ENCODE results near the gene CAMTA1.

Gene CAMTA1

GRCh38 chr1:7424352-7424890, 639.2 kb downstream of the CAMTA1 start (continued):
- TF ChIP-seq, protein P1, sequence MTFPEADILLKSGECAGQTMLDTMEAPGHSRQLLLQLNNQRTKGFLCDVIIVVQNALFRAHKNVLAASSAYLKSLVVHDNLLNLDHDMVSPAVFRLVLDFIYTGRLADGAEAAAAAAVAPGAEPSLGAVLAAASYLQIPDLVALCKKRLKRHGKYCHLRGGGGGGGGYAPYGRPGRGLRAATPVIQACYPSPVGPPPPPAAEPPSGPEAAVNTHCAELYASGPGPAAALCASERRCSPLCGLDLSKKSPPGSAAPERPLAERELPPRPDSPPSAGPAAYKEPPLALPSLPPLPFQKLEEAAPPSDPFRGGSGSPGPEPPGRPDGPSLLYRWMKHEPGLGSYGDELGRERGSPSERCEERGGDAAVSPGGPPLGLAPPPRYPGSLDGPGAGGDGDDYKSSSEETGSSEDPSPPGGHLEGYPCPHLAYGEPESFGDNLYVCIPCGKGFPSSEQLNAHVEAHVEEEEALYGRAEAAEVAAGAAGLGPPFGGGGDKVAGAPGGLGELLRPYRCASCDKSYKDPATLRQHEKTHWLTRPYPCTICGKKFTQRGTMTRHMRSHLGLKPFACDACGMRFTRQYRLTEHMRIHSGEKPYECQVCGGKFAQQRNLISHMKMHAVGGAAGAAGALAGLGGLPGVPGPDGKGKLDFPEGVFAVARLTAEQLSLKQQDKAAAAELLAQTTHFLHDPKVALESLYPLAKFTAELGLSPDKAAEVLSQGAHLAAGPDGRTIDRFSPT (tag by site-specific recombination; IDR thresholded peaks at IDR 0.05), result no peak
- TF ChIP-seq, protein P2, sequence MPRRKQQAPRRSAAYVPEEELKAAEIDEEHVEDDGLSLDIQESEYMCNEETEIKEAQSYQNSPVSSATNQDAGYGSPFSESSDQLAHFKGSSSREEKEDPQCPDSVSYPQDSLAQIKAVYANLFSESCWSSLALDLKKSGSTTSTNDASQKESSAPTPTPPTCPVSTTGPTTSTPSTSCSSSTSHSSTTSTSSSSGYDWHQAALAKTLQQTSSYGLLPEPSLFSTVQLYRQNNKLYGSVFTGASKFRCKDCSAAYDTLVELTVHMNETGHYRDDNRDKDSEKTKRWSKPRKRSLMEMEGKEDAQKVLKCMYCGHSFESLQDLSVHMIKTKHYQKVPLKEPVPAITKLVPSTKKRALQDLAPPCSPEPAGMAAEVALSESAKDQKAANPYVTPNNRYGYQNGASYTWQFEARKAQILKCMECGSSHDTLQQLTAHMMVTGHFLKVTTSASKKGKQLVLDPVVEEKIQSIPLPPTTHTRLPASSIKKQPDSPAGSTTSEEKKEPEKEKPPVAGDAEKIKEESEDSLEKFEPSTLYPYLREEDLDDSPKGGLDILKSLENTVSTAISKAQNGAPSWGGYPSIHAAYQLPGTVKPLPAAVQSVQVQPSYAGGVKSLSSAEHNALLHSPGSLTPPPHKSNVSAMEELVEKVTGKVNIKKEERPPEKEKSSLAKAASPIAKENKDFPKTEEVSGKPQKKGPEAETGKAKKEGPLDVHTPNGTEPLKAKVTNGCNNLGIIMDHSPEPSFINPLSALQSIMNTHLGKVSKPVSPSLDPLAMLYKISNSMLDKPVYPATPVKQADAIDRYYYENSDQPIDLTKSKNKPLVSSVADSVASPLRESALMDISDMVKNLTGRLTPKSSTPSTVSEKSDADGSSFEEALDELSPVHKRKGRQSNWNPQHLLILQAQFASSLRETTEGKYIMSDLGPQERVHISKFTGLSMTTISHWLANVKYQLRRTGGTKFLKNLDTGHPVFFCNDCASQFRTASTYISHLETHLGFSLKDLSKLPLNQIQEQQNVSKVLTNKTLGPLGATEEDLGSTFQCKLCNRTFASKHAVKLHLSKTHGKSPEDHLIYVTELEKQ (tag by site-specific recombination; IDR thresholded peaks at IDR 0.05; ENCODE audit: borderline replicate concordance), result no peak
- TF ChIP-seq, protein P3, sequence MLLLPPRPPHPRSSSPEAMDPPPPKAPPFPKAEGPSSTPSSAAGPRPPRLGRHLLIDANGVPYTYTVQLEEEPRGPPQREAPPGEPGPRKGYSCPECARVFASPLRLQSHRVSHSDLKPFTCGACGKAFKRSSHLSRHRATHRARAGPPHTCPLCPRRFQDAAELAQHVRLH (tag by site-specific recombination; IDR thresholded peaks at IDR 0.05), result no peak
- TF ChIP-seq ZBTB21 (tag by site-specific recombination; IDR thresholded peaks at IDR 0.05), result no peak
- TF ChIP-seq ZNF561 (tag by site-specific recombination; IDR thresholded peaks at IDR 0.05; ENCODE audit: borderline replicate concordance), result no peak
- no peak for TF ChIP-seq ZNF239 (tag by site-specific recombination; IDR thresholded peaks at IDR 0.05)

GRCh38 chr1:7425229-7425628, 640.0 kb downstream of the CAMTA1 start:
- no peaks in the 10 kb centered on the region for H3K4me1 ChIP-seq (ENCODE audit: control insufficient read depth, insufficient read depth, low read length)
- ChIA-PET CTCF (no interaction called here), POLR2A (no interaction called here)
- no peaks in the 10 kb centered on the region for H3K9me3 ChIP-seq (ENCODE audit: control insufficient read depth, insufficient read depth, low read depth, low read length)
- no peak for TF ChIP-seq ZBTB20 (tag by site-specific recombination; IDR thresholded peaks at IDR 0.05)
- TF ChIP-seq, protein P4, sequence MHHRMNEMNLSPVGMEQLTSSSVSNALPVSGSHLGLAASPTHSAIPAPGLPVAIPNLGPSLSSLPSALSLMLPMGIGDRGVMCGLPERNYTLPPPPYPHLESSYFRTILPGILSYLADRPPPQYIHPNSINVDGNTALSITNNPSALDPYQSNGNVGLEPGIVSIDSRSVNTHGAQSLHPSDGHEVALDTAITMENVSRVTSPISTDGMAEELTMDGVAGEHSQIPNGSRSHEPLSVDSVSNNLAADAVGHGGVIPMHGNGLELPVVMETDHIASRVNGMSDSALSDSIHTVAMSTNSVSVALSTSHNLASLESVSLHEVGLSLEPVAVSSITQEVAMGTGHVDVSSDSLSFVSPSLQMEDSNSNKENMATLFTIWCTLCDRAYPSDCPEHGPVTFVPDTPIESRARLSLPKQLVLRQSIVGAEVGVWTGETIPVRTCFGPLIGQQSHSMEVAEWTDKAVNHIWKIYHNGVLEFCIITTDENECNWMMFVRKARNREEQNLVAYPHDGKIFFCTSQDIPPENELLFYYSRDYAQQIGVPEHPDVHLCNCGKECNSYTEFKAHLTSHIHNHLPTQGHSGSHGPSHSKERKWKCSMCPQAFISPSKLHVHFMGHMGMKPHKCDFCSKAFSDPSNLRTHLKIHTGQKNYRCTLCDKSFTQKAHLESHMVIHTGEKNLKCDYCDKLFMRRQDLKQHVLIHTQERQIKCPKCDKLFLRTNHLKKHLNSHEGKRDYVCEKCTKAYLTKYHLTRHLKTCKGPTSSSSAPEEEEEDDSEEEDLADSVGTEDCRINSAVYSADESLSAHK (tag by site-specific recombination; IDR thresholded peaks at IDR 0.05), result no peak
- no peak for TF ChIP-seq GLI4 (tag by site-specific recombination; IDR thresholded peaks at IDR 0.05)
- TF ChIP-seq ZNF585B (tag by site-specific recombination; IDR thresholded peaks at IDR 0.05), result no peak
- TF ChIP-seq KLF17 (tag by site-specific recombination; IDR thresholded peaks at IDR 0.05), result no peak
- TF ChIP-seq ZBTB49 (tag by site-specific recombination; IDR thresholded peaks at IDR 0.05; ENCODE audit: low read depth), result no peak
- TF ChIP-seq ZNF138 (tag by site-specific recombination; IDR thresholded peaks at IDR 0.05; ENCODE audit: borderline replicate concordance), result no peak
- TF ChIP-seq, protein P2 (tag by site-specific recombination; IDR thresholded peaks at IDR 0.05; ENCODE audit: borderline replicate concordance), result no peak
- TF ChIP-seq ZNF121 (tag by site-specific recombination; IDR thresholded peaks at IDR 0.05), result no peak
- no peak for TF ChIP-seq SALL2 (tag by site-specific recombination; IDR thresholded peaks at IDR 0.05; ENCODE audit: borderline replicate concordance)
- H3K4me3 ChIP-seq (ENCODE audit: low read depth, low read length), result no peak overlapping the region
- no peak overlapping the region for H3K27ac ChIP-seq (ENCODE audit: extremely low read depth, low read depth, low read length)
- H3K36me3 ChIP-seq (ENCODE audit: control insufficient read depth in 2 of 2, insufficient read depth in 1 of 2, low read length in 2 of 2), result no peaks in the 10 kb centered on the region

Data from HEK293 (cell line).